Measurements from ENCODE around the gene TMEM47. TPM values are rescaled to one million over a fixed set of nuclear protein-coding genes. Genes with fewer than 3 reads are reported as not detected.

Gene TMEM47
- total RNA-seq, 1 donor, result 62.6 TPM

DNA sequence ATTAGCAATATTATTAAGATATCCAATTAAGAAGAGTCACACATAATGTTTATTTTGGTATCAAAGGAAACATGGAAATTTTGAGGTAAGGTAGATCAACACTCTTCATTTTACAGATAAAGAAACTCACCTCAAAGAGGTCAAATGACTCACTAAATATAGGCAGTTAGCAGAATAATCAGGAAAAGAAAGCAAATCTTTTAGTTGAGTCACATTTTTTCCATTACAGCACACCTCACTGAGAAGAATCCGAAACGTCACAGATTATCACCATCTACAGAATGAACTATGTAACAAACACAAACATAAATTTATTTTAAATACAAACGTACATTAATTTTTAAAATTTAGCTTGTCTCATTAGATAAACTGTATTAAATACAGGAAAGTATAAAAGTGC lies 70.1 kb downstream of the TMEM47 start:
- TF ChIP-seq CTCF (IDR thresholded peaks at IDR 0.05; ENCODE audit: insufficient read depth, low read depth, low read length), result no peak
- H3K4me3 ChIP-seq (ENCODE audit: low read depth, low read length), result no peak overlapping the region
- DNase-seq (ENCODE audit: low read depth), result no peak

- H3K4me3 ChIP-seq (ENCODE audit: low read depth, low read length), result no peak overlapping the region
- no peak for TF ChIP-seq CTCF (IDR thresholded peaks at IDR 0.05; ENCODE audit: insufficient read depth, low read depth, low read length)
- DNase-seq (ENCODE audit: low read depth), result no peak
Measured at GRCh38 chrX:34586346-34586911, 70.7 kb downstream of the TMEM47 start.

DNA sequence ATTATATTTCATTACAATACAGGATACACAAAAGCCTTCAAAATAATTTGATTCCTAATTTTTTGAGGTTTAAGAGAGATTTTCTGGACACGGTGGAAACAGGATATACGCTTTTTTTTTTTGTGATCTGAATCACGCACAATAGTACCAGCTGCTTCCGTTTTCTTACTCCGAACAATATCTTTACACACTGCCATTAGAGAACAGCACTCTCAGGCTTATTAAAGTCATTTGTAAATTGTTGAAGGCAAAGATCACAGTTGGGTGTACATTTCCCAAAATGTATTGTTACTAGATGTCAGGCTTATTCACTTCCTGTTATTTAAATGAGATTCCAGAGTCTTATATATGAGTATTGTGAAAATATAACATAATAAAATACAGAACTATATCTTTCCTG lies 71.5 kb downstream of the TMEM47 start:
- TF ChIP-seq CTCF (IDR thresholded peaks at IDR 0.05; ENCODE audit: insufficient read depth, low read depth, low read length), result no peak
- no peak overlapping the region for H3K4me3 ChIP-seq (ENCODE audit: low read depth, low read length)
- no peak for DNase-seq (ENCODE audit: low read depth)

DNA sequence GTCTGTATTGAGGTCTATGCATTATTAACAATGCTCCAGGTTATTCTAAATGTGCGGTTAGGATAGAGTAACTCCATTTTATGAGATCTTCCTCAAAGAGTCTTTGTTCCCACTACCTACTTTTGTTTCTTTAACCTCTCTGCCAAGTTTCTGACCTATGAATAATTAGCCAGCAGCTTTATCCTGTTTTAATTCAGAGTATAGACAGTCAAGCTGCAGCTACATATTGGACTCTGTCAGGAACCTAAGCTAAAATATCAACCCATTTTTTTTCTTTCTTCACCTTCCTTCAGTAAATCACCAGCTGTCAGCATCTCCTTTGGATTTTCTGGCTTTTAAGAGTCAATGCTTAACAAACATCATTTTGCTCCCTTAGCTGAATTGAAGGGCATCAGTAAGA lies 72.3 kb downstream of the TMEM47 start:
- TF ChIP-seq CTCF (IDR thresholded peaks at IDR 0.05; ENCODE audit: insufficient read depth, low read depth, low read length), result no peak
- no peak for DNase-seq (ENCODE audit: low read depth)

GRCh38 chrX:34580069-34580468 lies 77.0 kb downstream of the TMEM47 start:
- no peak overlapping the region for H3K4me3 ChIP-seq (ENCODE audit: low read depth, low read length)
- DNase-seq (ENCODE audit: low read depth), result no peak
- TF ChIP-seq CTCF (IDR thresholded peaks at IDR 0.05; ENCODE audit: insufficient read depth, low read depth, low read length), result no peak

More for the DNA sequence above, 72.3 kb downstream of the TMEM47 start:
- H3K4me3 ChIP-seq (ENCODE audit: low read depth, low read length), result no peak overlapping the region

DNA sequence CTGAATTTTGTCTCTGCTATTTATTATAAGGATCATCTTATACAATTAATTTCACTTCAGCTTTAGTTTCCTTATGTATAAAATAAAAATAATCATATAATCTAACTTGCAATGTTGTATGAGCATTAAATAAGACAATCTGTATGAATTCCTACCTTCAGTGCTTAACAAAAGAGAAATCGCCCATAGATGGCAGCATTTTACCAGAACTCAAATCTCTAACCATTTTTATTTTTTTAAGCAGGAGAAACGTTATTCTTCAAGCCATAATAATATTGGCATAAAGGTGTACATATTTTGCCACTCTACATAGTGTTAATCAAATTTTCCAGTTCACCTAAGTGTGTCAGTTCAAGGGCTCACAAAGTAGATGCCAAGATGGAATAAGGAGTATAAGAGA lies 78.8 kb downstream of the TMEM47 start:
- H3K4me3 ChIP-seq (ENCODE audit: low read depth, low read length), result no peak overlapping the region
- DNase-seq (ENCODE audit: low read depth), result peak; percentile 38
- peak; percentile 30 for TF ChIP-seq CTCF (IDR thresholded peaks at IDR 0.05; ENCODE audit: insufficient read depth, low read depth, low read length)
